H54 (cell line): Measurements from ENCODE around the gene SNED1.
"Not testable (repeated sequence)": the region's sequence is repeated elsewhere in the genome, so short reads cannot be mapped to it uniquely, and the experiment has no call there.

Experiments used
- DNase-seq: peaks from one replicate; pipeline ENCODE4 v3.0.0; 2011; ENCODE audit warnings: low spot score, mixed read lengths; ENCODE audit not compliant: insufficient read length
- FAIRE-seq: peaks from 3 replicates; lab custom pipeline; 2011; peaks lifted over from hg19 to GRCh38; lab: Jason Lieb, UNC
- POLR2A ChIP-seq: IDR thresholded peaks from 2 replicates; pipeline ENCODE4 v1.6.1; 2011; ENCODE audit warnings: low read depth, mild to moderate bottlenecking, low read length

Gene SNED1

GRCh38 chr2:241087420-241088268 is 89.2 kb downstream of the SNED1 start:
- no peak for FAIRE-seq
- DNase-seq = no peak
- TF ChIP-seq POLR2A = no peak

GRCh38 chr2:241088376-241088775 is 90.0 kb downstream of the SNED1 start:
- FAIRE-seq = no peak
- no peak for TF ChIP-seq POLR2A
- no peak for DNase-seq

GRCh38 chr2:241088791-241089732 is 90.6 kb downstream of the SNED1 start:
- FAIRE-seq (no peak), DNase-seq (no peak)
- TF ChIP-seq POLR2A = no peak

- TF ChIP-seq POLR2A = no peak
- DNase-seq (no peak), FAIRE-seq (no peak)
These were observed 92.8 kb downstream of the SNED1 start for GRCh38 chr2:241091201-241091600.

GRCh38 chr2:241091734-241092445 is 93.5 kb downstream of the SNED1 start:
- DNase-seq = no peak
- no peak for TF ChIP-seq POLR2A
- FAIRE-seq = no peak

- no peak for FAIRE-seq
- no peak for DNase-seq
- no peak for TF ChIP-seq POLR2A
These were observed 94.3 kb downstream of the SNED1 start for GRCh38 chr2:241092677-241093076.

GRCh38 chr2:241093133-241093781 is 94.8 kb downstream of the SNED1 start:
- DNase-seq, FAIRE-seq: not testable (repeated sequence)

GRCh38 chr2:241094172-241094571 is 95.8 kb downstream of the SNED1 start:
- DNase-seq (no peak), FAIRE-seq (no peak)
- TF ChIP-seq POLR2A = no peak

GRCh38 chr2:241094924-241095420 is 96.6 kb downstream of the SNED1 start:
- DNase-seq = no peak
- TF ChIP-seq POLR2A = no peak
- no peak for FAIRE-seq

- no peak for FAIRE-seq
- DNase-seq = no peak
- no peak for TF ChIP-seq POLR2A
These were observed 97.3 kb downstream of the SNED1 start for GRCh38 chr2:241095594-241096290.

GRCh38 chr2:241096979-241097378 is 98.6 kb downstream of the SNED1 start:
- no peak for DNase-seq
- TF ChIP-seq POLR2A = no peak
- FAIRE-seq = no peak

GRCh38 chr2:241099246-241099645 is 100.8 kb downstream of the SNED1 start:
- DNase-seq = no peak
- FAIRE-seq = no peak
- TF ChIP-seq POLR2A = no peak
